NCI-H748 treated with DMSO at 0.1 percent for 48 hours (cell line): Measurements from ENCODE around the gene CYSRT1.
"Not testable (repeated sequence)": the region's sequence is repeated elsewhere in the genome, so short reads cannot be mapped to it uniquely, and the experiment has no call there.

Source experiments
- DNase-seq: peaks from one replicate; lab custom pipeline; 2025; lab: John Stamatoyannopoulos, UW

The CYSRT1 gene

DNA sequence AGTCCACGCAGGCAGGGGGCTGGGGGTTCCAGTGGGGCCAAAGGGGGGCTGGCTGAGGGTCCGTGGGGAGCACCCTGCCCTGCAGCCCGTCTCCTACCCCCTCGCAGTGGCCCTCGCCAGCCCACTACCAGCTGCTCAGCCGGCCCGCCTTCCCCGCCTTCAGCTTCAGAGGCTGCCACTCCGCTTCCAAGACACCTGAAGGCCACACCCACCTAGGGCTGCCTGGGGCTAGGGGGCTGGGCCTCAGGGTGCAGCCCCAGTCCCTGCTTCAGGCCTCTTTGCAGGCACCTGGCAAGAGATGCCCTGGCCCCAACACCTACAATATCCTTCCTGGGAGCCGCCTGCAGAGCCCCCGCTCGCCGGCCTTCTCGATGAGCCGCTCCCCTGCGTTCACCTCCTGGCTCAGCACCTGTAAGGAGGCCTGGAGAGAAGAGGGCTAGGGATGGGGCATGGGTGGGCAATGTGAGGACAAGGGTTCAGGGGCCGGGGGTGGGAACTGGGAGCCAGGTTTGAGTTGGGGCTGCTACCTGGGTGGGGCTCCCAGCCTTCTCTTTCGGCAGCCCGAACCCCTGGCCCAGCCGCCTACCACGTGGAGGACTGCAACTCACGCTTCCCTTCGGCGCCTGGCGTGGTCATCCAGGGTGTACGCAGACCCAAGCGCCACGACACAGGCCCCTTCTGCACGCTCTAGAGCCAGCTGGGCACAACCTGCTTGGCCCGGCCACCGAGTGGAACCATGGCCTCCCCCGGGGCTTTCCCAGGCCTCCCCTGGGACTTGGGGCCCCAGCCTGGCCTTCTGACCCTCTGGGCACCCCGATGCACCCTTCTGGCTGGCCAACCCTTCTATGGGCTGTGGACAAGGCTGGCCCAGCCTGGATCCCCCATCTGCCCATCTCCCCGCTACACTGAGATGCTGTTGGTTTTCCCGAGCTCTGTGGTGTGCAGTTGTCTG, 27.9 kb downstream of the CYSRT1 start:
- no peak for DNase-seq

DNA sequence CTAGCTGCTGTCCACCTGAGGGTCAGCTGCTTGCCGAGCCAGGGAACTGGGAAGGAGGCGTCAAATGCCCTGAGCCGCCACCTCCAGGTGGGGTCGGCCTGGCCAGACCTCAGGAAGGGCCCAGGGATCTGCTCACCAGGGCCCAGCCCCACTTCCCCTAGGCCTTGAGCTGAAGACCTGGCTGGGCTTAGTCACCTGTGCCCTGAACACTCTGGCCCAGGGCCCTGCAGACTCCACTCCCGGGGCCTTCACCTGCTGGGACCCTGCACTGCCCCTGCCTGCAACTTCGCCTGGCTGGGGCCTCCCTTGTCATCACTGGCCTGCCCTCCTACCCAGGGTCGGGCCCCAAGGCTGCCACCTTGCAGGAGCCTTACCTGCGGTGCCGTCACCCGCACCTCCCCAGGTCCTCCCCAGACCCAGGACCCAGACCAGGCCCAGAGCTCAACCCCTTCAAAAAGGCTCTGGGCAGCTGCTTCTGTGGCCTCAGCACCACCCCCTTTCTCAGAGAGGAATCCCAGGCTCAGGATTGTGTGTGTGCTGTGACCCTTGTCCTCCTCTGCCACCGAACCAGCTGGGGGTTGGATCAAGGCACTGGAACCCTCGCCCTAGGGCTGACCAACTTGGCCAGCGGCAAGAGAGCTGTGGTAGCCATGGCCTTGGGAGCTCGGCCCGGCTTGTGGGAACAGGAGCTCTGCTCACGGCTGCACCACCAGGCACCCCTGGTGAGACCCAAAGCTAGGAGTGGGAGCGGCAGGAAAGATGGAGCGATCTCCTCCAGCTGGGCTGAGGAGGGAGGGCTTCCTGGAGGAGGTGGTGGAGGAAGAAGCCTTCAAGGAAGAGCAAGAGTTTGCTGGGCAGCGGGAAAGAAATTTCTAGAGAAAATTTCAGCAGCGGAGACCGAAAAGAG, 29.0 kb downstream of the CYSRT1 start:
- DNase-seq: no peak

DNA sequence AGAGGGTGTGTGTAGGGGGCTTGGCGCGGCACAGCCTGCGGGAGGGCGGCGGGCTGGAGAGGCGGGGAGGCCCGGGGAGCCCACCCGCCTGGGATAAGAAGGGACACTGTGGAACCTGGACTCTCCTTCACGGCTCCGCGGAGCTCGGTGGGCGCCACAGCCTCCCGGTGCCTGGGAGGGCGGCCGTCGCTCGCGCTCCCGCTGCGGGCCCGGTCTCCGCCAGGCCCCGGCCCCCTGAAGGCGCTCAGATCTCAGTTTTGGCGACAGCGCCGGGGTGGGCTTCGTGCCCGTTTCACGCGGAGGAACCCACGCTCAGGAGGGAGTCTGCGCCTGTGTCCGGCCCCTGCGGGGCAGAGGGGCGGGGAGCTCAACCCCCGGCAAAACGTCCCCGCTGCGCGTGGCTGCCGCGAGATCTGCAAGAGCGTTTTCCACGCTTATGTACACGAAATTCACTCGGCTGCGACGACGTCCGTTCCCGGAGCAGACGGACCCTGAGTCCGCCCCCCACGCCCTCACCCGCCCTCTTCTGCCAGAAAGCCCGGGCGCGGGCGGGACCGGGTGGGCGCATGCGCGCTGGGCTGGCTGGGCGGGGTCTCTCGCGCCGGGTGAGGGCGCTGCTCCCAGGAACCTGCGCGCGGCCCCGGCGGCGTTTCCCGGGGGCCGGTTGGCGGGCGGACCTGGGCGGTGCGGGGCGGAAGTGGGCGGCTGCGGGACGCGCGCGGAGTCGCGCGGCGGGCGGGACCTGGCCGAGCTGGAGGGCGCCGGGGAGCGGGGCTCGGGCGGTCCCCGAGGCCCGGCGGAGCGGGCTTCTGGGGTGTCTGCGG, 29.9 kb downstream of the CYSRT1 start, which contains the start of gene NELFB:
Gene NELFB, plus strand, starts transcription at position 704 of the 824 bp plus-strand sequence.
- peak; percentile 77 for DNase-seq

GRCh38 chr9:137255448-137256114, 30.6 kb downstream of the CYSRT1 start:
- no peak for DNase-seq

DNA sequence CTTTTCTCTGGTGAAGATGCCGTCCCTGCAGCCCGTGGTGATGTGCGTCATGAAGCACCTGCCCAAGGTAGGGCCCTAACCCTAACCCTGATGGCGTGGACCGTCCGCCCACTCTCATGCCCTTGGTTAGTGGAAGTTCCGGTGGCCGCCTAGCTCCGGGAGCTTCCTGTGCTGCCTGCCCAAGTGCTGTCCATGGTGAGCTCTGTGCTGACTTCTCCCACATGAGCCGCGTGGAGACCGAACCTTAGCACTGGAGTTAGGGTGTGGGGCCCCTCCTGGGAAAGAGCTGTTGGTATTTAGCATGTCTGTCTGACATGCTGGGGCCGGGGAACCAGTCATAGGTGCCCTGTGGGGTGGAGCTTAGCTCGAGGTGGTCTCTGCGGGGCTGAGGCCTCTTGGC, 31.4 kb downstream of the CYSRT1 start:
- no peak for DNase-seq

DNA sequence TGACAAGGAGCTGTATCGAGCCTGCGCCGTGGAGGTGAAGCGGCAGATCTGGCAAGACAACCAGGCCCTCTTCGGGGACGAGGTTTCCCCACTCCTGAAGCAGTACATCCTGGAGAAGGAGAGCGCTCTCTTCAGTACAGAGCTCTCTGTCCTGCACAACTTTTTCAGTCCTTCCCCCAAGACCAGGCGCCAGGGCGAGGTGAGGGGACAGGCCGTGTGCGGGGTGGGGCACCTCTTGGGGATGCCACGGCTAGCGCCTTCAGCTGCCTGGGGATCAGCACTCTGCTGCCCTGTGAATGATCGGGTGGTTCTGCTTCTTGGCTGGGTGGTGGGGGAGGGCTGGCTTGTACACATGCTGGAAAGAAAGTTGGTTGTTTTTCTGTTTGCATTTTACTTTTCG, 31.9 kb downstream of the CYSRT1 start:
- DNase-seq: no peak

- DNase-seq: not testable (repeated sequence)
These were observed 37.4 kb downstream of the CYSRT1 start for GRCh38 chr9:137262173-137262908.

DNA sequence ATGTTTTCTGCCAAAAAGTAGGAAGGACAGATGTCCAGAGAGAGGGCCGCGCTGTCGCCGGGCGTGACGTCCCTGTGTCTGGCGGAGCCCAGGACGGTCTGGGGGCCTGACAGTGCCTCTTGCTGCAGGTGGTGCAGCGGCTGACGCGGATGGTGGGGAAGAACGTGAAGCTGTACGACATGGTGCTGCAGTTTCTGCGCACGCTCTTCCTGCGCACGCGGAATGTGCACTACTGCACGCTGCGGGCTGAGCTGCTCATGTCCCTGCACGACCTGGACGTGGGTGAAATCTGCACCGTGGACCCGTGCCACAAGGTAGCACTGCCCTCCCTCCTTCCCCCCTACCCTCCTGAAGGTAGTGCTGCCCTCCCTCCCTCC, 37.9 kb downstream of the CYSRT1 start:
- no peak for DNase-seq

- no peak for DNase-seq
These were observed 38.5 kb downstream of the CYSRT1 start for GRCh38 chr9:137263506-137263905.

DNA sequence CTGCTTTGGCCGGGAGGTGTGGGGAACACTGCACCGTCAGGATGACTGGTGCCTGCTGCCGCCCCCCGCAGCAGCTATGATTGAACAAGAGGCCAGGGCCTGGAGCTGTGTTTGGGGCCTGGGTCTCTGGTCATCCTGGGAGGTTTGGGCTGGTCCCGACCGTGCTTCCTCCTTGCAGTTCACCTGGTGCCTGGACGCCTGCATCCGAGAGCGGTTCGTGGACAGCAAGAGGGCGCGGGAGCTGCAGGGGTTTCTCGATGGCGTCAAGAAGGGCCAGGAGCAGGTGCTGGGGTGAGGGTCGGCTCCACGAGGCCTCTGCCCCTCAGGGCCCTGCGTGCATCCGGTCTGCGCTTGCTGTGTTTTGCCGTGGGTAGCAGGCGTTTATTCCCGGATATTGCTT, 39.1 kb downstream of the CYSRT1 start:
- no peak for DNase-seq

DNA sequence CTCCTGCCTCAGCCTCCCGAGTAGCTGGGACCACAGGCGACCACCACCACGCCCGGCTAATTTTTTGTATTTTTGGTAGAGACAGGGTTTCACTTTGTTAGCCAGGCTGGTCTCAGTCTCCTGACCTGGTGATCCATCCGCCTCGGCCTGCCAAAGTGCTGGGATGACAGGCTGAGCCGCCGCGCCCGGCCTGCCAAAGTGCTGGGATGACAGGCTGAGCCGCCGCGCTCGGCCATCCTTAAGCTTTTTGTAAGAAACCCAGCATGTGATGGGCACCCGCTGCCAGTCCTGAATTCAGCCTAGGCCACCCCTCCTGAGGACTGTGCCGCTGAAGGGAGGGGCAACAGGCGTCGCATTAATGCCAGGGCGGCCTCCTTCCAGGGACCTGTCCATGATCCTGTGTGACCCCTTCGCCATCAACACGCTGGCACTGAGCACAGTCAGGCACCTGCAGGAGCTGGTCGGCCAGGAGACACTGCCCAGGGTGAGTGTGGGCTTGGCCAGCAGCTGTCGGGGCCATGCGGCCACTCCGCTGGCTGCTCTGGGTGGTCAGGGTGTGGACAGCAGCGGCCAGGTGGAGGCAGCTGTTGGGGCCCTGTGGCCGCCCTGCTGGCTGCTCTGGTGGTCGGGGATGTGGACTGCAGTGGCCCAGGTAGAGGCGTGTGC, 40.7 kb downstream of the CYSRT1 start:
- DNase-seq: no peak

DNA sequence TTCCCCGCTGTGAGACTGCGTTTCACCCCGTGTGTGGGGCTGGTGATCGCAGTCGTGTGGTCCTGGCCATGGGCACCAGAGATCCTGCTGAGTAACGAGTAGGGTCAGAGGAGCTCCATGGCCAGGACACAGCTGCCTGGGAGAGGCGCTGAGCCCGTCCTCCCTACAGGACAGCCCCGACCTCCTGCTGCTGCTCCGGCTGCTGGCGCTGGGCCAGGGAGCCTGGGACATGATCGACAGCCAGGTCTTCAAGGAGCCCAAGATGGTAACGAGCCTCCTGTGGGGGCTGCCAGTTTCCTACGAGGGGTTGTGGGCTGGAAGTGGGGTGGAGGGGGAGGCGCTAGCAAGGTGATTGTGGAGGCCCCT, 41.2 kb downstream of the CYSRT1 start:
- DNase-seq: no peak

- DNase-seq: no peak
These were observed 41.8 kb downstream of the CYSRT1 start for GRCh38 chr9:137266585-137267453.

- no peak for DNase-seq
These were observed 43.0 kb downstream of the CYSRT1 start for GRCh38 chr9:137267933-137268355.

DNA sequence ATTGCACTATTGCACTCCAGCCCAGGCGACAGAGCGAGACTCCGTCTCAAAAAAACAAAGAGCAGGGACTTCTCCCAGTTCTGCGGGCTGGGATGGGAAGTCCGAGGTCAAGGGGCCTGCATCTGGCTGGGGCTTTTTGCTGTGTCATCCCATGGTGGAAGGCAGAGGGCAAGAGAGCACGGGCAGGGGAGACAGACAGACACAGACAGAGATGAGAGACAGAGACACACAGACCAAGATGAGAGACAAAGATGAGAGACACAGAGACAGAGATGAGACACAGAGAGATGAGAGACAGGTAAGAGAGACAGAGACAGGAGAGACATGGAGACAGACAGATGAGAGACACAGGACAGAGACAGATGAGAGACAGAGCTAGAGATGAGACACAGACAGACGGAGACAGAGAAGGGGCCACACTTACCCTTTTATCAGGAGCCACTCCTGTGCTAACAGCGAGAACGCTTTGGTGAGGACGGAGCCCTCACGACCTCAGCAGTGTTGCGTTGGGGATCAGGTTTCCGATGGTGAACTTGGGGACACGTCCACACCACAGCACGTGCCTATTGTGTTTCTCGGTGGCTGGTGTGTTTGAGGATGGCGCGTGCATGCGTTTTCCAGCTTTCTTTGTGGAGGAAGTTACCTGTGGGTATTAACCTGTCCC, 43.7 kb downstream of the CYSRT1 start:
- DNase-seq: no peak

GRCh38 chr9:137269231-137269772, 44.3 kb downstream of the CYSRT1 start:
- no peak for DNase-seq

- no peak for DNase-seq
These were observed 46.1 kb downstream of the CYSRT1 start for GRCh38 chr9:137270929-137271695.
